H1 (cell line): ENCODE data around the gene SLC6A2.

Experiments
- CHD1 ChIP-seq: IDR thresholded peaks from 2 replicates; pipeline ENCODE4 v1.6.1; 2012; ENCODE audit warnings: low read depth, low read length, improper control_type of control experiment
- POLR2A ChIP-seq, 2 experiments: IDR thresholded peaks; 1 replicate in 1 of 2; 2 replicates in 1 of 2; pipeline ENCODE4 v1.6.1; 2011; ENCODE audit warnings: low read depth in 2 of 2, low read length in 2 of 2, mild to moderate bottlenecking in 2 of 2; ENCODE audit errors: control extremely low read depth in 1 of 2
- POLR2AphosphoS5 ChIP-seq: IDR thresholded peaks from 2 replicates; pipeline ENCODE4 v1.6.1; 2011; ENCODE audit warnings: low read depth, low read length

DNA sequence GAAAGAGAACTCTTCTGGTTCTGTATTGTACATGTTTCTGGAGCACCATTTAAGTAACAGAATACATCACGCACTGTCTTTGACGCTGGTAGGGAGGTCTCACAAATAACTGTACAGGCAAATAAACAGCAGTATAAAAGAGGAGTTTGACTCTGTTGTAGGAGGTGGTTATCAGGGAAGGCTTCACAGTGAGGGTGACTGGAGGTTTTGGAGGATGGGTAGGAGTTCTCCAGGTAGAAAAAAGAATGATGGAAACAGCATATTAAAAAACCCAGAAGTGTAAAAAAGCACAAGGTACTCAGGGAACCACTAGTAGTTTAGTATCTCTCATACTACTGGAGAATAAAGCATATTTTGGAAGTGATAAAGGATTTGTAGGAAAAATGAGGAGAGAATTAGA, 2.7 kb upstream of the SLC6A2 start:
- TF ChIP-seq POLR2AphosphoS5 (no peak), CHD1 (no peak), POLR2A (IDR thresholded peaks at IDR 0.05; ENCODE audit: control extremely low read depth in 1 of 2, low read depth in 2 of 2, low read length in 2 of 2) (no peak)
